Endodermal cell (in vitro differentiated cells): ENCODE results near the gene ATOH1. TPM values are rescaled to one million over a fixed set of nuclear protein-coding genes. Genes with fewer than 3 reads are reported as not detected.

Experiments
- DNase-seq: peaks from one replicate; pipeline ENCODE4 v3.0.0-alpha.2; 2017
- H3K27ac ChIP-seq: 2 replicates; pipeline ENCODE4 v1.5.1; 2013; ENCODE audit warnings: mild to moderate bottlenecking, low read depth, low read length, moderate library complexity
- H3K27me3 ChIP-seq: 2 replicates; pipeline ENCODE4 v1.6.1; 2013; ENCODE audit warnings: mild to moderate bottlenecking, low read length, moderate library complexity; ENCODE audit not compliant: insufficient read depth, control insufficient read depth, poor library complexity, severe bottlenecking
- H3K36me3 ChIP-seq: 2 replicates; pipeline ENCODE4 v1.7.0; 2013; ENCODE audit warnings: mild to moderate bottlenecking, low read length, moderate library complexity; ENCODE audit not compliant: control insufficient read depth, insufficient read depth
- H3K4me1 ChIP-seq: one replicate; pipeline ENCODE4 v1.7.0; 2013; ENCODE audit warnings: low read length; ENCODE audit not compliant: control insufficient read depth, insufficient read depth
- H3K4me3 ChIP-seq: 2 replicates; pipeline ENCODE4 v1.5.1; 2013; ENCODE audit warnings: mild to moderate bottlenecking, low read length, moderate library complexity
- H3K9ac ChIP-seq: 2 replicates; pipeline ENCODE4 v1.6.1; 2013; ENCODE audit warnings: mild to moderate bottlenecking, low read length, moderate library complexity; ENCODE audit not compliant: poor library complexity, severe bottlenecking; ENCODE audit errors: extremely low read depth
- H3K9me3 ChIP-seq: 2 replicates; pipeline ENCODE4 v1.6.1; 2013; ENCODE audit warnings: mild to moderate bottlenecking, low read length, moderate library complexity; ENCODE audit not compliant: control insufficient read depth
- H3K27ac Mint-ChIP-seq: 2 replicates; pipeline ENCODE4 v1.8.0; 2020; ENCODE audit warnings: mixed read lengths
- H3K27me3 Mint-ChIP-seq: 2 replicates; pipeline ENCODE4 v1.8.0; 2021; ENCODE audit warnings: mild to moderate bottlenecking, mixed read lengths; ENCODE audit not compliant: insufficient read depth
- H3K36me3 Mint-ChIP-seq: 2 replicates; pipeline ENCODE4 v1.8.0; 2020; ENCODE audit warnings: low read depth, mixed read lengths
- H3K4me1 Mint-ChIP-seq: 2 replicates; pipeline ENCODE4 v1.8.0; 2020; ENCODE audit warnings: mixed read lengths
- H3K4me3 Mint-ChIP-seq: 2 replicates; pipeline ENCODE4 v1.8.0; 2020; ENCODE audit warnings: mild to moderate bottlenecking, moderate library complexity, mixed read lengths
- H3K9me3 Mint-ChIP-seq: 2 replicates; pipeline ENCODE4 v1.8.0; 2020; ENCODE audit warnings: mild to moderate bottlenecking, mixed read lengths
- CTCF ChIP-seq: fragments of 200-600 bp; sonication (generic); conservative IDR thresholded peaks from 2 replicates; pipeline ENCODE4 v1.5.0; 2021; ENCODE audit warnings: antibody characterized with exemption, mild to moderate bottlenecking
- WGBS, 2 experiments: methylation state at CpG; one replicate each; pipeline versions ENCODE4 v1.1.5 to v1.1.7; 2013; ENCODE audit warnings: missing lambda C conversion rate in 2 of 2, mixed read lengths in 1 of 2; ENCODE audit not compliant: insufficient coverage in 1 of 2, insufficient read length in 1 of 2; 5-methylcytosine and 5-hydroxymethylcytosine counted together
- total RNA-seq, 2 donors: library from RNA; stranded (reverse); fragmentation: NEBNext Ultra II Directional in 1 of 2; extraction: Animal tissue kit (Norgen Biotek cat#: 25700) in 1 of 2; gene quantifications; 2 replicates in 1 of 2; 3 replicates in 1 of 2; pipeline ENCODE4 v1.2.1, GENCODE V29; 2021

The ATOH1 gene
- total RNA-seq, 2 donors from 2014 or later = 1.0 to 1.6 TPM

GRCh38 chr4:93828995-93829819 lies 654 bp downstream of the ATOH1 start:
- peaks cover 7% of the 10 kb centered on the region for H3K4me1 ChIP-seq
- peaks cover 54% of the 10 kb centered on the region for H3K4me1 Mint-ChIP-seq
- H3K9ac ChIP-seq = no peak overlapping the region
- no peaks in the 10 kb centered on the region for H3K36me3 Mint-ChIP-seq
- H3K4me3 ChIP-seq = peak overlapping the region; percentile 73
- TF ChIP-seq CTCF = no peak
- no peaks in the 10 kb centered on the region for H3K9me3 ChIP-seq
- H3K36me3 ChIP-seq = no peaks in the 10 kb centered on the region
- peak overlapping the region; percentile 66 for H3K4me3 Mint-ChIP-seq
- H3K27ac Mint-ChIP-seq = no peak overlapping the region
- peaks cover 99% of the 10 kb centered on the region for H3K27me3 ChIP-seq
- 1% methylated on average over 20 to 70 of the region's 70 CpGs for WGBS, 2 experiments
- no peak overlapping the region for H3K27ac ChIP-seq
- no peaks in the 10 kb centered on the region for H3K9me3 Mint-ChIP-seq
- peak; percentile 85 for DNase-seq
- H3K27me3 Mint-ChIP-seq = peaks cover 99% of the 10 kb centered on the region

GRCh38 chr4:93829820-93830687 lies 1.5 kb downstream of the ATOH1 start:
- Histone ChIP-seq H3K27me3 (peaks cover 97% of the 10 kb centered on the region), H3K4me3 (peak overlapping the region; percentile 73), H3K9ac (no peak overlapping the region), H3K27ac (no peak overlapping the region), H3K36me3 (no peaks in the 10 kb centered on the region), H3K9me3 (no peaks in the 10 kb centered on the region), H3K4me1 (peaks cover 10% of the 10 kb centered on the region)
- peaks cover 99% of the 10 kb centered on the region for H3K27me3 Mint-ChIP-seq
- no peaks in the 10 kb centered on the region for H3K9me3 Mint-ChIP-seq
- peak overlapping the region; percentile 66 for H3K4me3 Mint-ChIP-seq
- H3K27ac Mint-ChIP-seq = no peak overlapping the region
- 1 to 4% methylated on average over 21 to 40 of the region's 40 CpGs for WGBS, 2 experiments
- no peak for TF ChIP-seq CTCF
- no peak for DNase-seq
- H3K4me1 Mint-ChIP-seq = peaks cover 50% of the 10 kb centered on the region
- H3K36me3 Mint-ChIP-seq = no peaks in the 10 kb centered on the region

- peak overlapping the region; percentile 10 for H3K4me3 Mint-ChIP-seq
- peak; percentile 64 for DNase-seq
- H3K9me3 Mint-ChIP-seq = no peaks in the 10 kb centered on the region
Measured at GRCh38 chr4:93831716-93832496, 3.4 kb downstream of the ATOH1 start.

More at GRCh38 chr4:93831716-93832496, 3.4 kb downstream of the ATOH1 start:
- Histone ChIP-seq H3K4me3 (no peak overlapping the region), H3K4me1 (peaks cover 13% of the 10 kb centered on the region), H3K27me3 (peaks cover 98% of the 10 kb centered on the region), H3K9ac (no peak overlapping the region), H3K27ac (no peak overlapping the region), H3K9me3 (no peaks in the 10 kb centered on the region), H3K36me3 (no peaks in the 10 kb centered on the region)
- Mint-ChIP-seq H3K27me3 (peaks cover 100% of the 10 kb centered on the region), H3K27ac (no peak overlapping the region), H3K4me1 (peaks cover 43% of the 10 kb centered on the region), H3K36me3 (no peaks in the 10 kb centered on the region)
- WGBS, 2 experiments = 6 to 8% methylated on average over 16 to 25 of the region's 25 CpGs
- no peak for TF ChIP-seq CTCF
